Measurements from ENCODE around the gene SCYL1. TPM values are rescaled to one million over a fixed set of nuclear protein-coding genes. Genes with fewer than 3 reads are reported as not detected.

The SCYL1 gene
- total RNA-seq, 1 experiment from 2014 or later: 54.7 TPM

- Mint-ChIP-seq H3K4me3 (peak overlapping the region; percentile 57 to 78), H3K27ac (peak overlapping the region; percentile 100), H3K9me3 (no peaks in the 10 kb centered on the region; a peak in 1 of 5 replicates), H3K4me1 (peaks cover 81 to 87% of the 10 kb centered on the region in 2 experiments), H3K27me3 (ENCODE audit: low read depth) (peaks cover 6% of the 10 kb centered on the region), H3K36me3 (ENCODE audit: insufficient read depth in 1 of 3, low read depth in 3 of 3) (no peaks in the 10 kb centered on the region; a peak in 1 of 7 replicates)
- no peak overlapping the region for H2AFZ ChIP-seq (ENCODE audit: low read length)
- H3K23me2 ChIP-seq (ENCODE audit: insufficient read length, low read depth, low read length, poor library complexity, severe bottlenecking): peaks cover 13% of the 10 kb centered on the region
- H2BK5ac ChIP-seq (ENCODE audit: insufficient read length, low read length): peak overlapping the region; percentile 42
- H3K9me3 ChIP-seq (ENCODE audit: control insufficient read depth, low read depth, low read length): no peaks in the 10 kb centered on the region
- peak overlapping the region; percentile 98 for H3K14ac ChIP-seq (ENCODE audit: insufficient read depth, low read length)
- no peaks in the 10 kb centered on the region for H3K79me2 ChIP-seq (ENCODE audit: insufficient read depth, low read length)
- no peaks in the 10 kb centered on the region for H3K79me1 ChIP-seq (ENCODE audit: insufficient read depth, low read depth, low read length, poor library complexity, severe bottlenecking)
- no peak for DNase-seq
- peak overlapping the region; percentile 96 for H4K91ac ChIP-seq (ENCODE audit: insufficient read length, low read depth, low read length)
- peak overlapping the region; percentile 95 for H3K27ac ChIP-seq (ENCODE audit: insufficient read length, low read depth, low read length)
- peak overlapping the region; percentile 96 for H3K18ac ChIP-seq (ENCODE audit: insufficient read length, low read depth, low read length)
- peak overlapping the region; percentile 28 for H3K56ac ChIP-seq (ENCODE audit: insufficient read length, low read depth, low read length)
- no peaks in the 10 kb centered on the region for H3K27me3 ChIP-seq (ENCODE audit: insufficient read depth, low read length)
- H2AK5ac ChIP-seq (ENCODE audit: insufficient read length, low read length): peak overlapping the region; percentile 33
- H2BK20ac ChIP-seq (ENCODE audit: low read depth, low read length, poor library complexity, severe bottlenecking): peak overlapping the region; percentile 90
- no peak overlapping the region for H3K23ac ChIP-seq (ENCODE audit: insufficient read length, low read depth, low read length)
- no CpG with 5 or more reads among the region's 10 CpGs for WGBS (ENCODE audit: extremely low coverage, insufficient read length, low lambda C conversion rate)
- peak overlapping the region; percentile 52 for H3K4me2 ChIP-seq (ENCODE audit: insufficient read depth, insufficient read length, low read length)
- no peak overlapping the region; the same call in 1 of the 2 replicates for H2BK15ac ChIP-seq (ENCODE audit: low read depth, low read length)
- H4K8ac ChIP-seq (replicated peaks; ENCODE audit: insufficient read length, low read depth, low read length): peak overlapping the region; percentile 74
- H2BK120ac ChIP-seq (ENCODE audit: low read depth, low read length, poor library complexity, severe bottlenecking): peak overlapping the region; percentile 25
- peak overlapping the region; percentile 52 for H3K4ac ChIP-seq (ENCODE audit: low read depth, low read length)
- peak overlapping the region; percentile 55 for H3K9ac ChIP-seq (ENCODE audit: extremely low read depth, insufficient read length, low read length)
- H3K4me1 ChIP-seq (ENCODE audit: insufficient read depth, low read length): peaks cover 36% of the 10 kb centered on the region
- no peak for TF ChIP-seq CTCF (conservative IDR thresholded peaks at IDR 0.05)
- H4K20me1 ChIP-seq (ENCODE audit: control insufficient read depth, insufficient read depth, insufficient read length): no peaks in the 10 kb centered on the region
- peak overlapping the region; percentile 37 for H3T11ph ChIP-seq (ENCODE audit: low read length)
- peak overlapping the region; percentile 37 for H4K5ac ChIP-seq (ENCODE audit: insufficient read length, low read depth, low read length)
- H2BK12ac ChIP-seq (ENCODE audit: insufficient read length, low read depth, low read length): peak overlapping the region; percentile 63
Observed at GRCh38 chr11:65488273-65489034, 36.4 kb upstream of the SCYL1 start.
